HepG2 (cell line): ENCODE results near the gene ABHD2. TPM values are rescaled to one million over a fixed set of nuclear protein-coding genes. Genes with fewer than 3 reads are reported as not detected.

Experiments
- CBX5 ChIP-seq: sonication (generic); formaldehyde crosslinking; IDR thresholded peaks from 2 replicates; pipeline ENCODE4 v1.4.0; 2020; ENCODE audit warnings: missing genetic modification reagents, borderline replicate concordance
- EED ChIP-seq: sonication (generic); formaldehyde crosslinking; IDR thresholded peaks from 2 replicates; pipeline ENCODE4 v1.5.0; 2020; ENCODE audit warnings: mild to moderate bottlenecking, missing genetic modification reagents
- ELF3 ChIP-seq: IDR thresholded peaks from 2 replicates; pipeline ENCODE4 v1.6.1; 2016; ENCODE audit warnings: missing genetic modification reagents, missing compliant biosample characterization
- ISL2 ChIP-seq: sonication (generic); formaldehyde crosslinking; IDR thresholded peaks from 2 replicates; pipeline ENCODE4 v1.5.0; 2020; ENCODE audit warnings: missing genetic modification reagents
- JUND ChIP-seq: sonication (generic); formaldehyde crosslinking; IDR thresholded peaks from 2 replicates; pipeline ENCODE4 v1.8.0; 2022; ENCODE audit warnings: mild to moderate bottlenecking, missing genetic modification reagents
- KAT7 ChIP-seq: IDR thresholded peaks from 2 replicates; pipeline ENCODE4 v1.6.1; 2018; ENCODE audit warnings: borderline replicate concordance, missing compliant biosample characterization
- MAZ ChIP-seq, 2 experiments: sonication (generic) in 1 of 2; formaldehyde crosslinking in 1 of 2; IDR thresholded peaks; 2 replicates each; pipeline versions ENCODE4 v1.5.0 to v1.6.1; 2012 to 2020; ENCODE audit warnings: low read depth in 2 of 2, mild to moderate bottlenecking in 2 of 2, borderline replicate concordance in 1 of 2, improper control_type of control experiment in 1 of 2, low read length in 1 of 2, missing genetic modification reagents in 1 of 2, moderate library complexity in 1 of 2
- NCOA1 ChIP-seq: sonication (generic); formaldehyde crosslinking; IDR thresholded peaks from 2 replicates; pipeline ENCODE4 v1.9.0; 2021; ENCODE audit warnings: missing genetic modification reagents
- REL ChIP-seq: sonication (generic); formaldehyde crosslinking; conservative IDR thresholded peaks from 2 replicates; pipeline ENCODE4 v1.8.0; 2022; ENCODE audit warnings: mild to moderate bottlenecking, missing genetic modification reagents, moderate library complexity
- SMARCE1 ChIP-seq: fragments of 450-650 bp; IDR thresholded peaks from 2 replicates; pipeline ENCODE4 v1.6.1; 2017; ENCODE audit warnings: borderline replicate concordance
- ZKSCAN8 ChIP-seq: IDR thresholded peaks from 2 replicates; pipeline ENCODE4 v1.6.1; 2016; ENCODE audit warnings: borderline replicate concordance, missing genetic modification reagents, missing compliant biosample characterization
- ZMAT3 ChIP-seq: sonication (generic); formaldehyde crosslinking; conservative IDR thresholded peaks from 2 replicates; pipeline ENCODE4 v1.7.0; 2021; ENCODE audit warnings: missing genetic modification reagents
- ZNF780A ChIP-seq: sonication (generic); formaldehyde crosslinking; IDR thresholded peaks from 2 replicates; pipeline ENCODE4 v1.8.0; 2022; ENCODE audit warnings: mild to moderate bottlenecking, missing genetic modification reagents, moderate library complexity
- polyA plus RNA-seq, 8 experiments: library from polyadenylated mRNA; depleted of rRNA in 3 of 8; stranded (reverse) in 7 of 8; unstranded in 1 of 8; fragments of >200 nt; fragmentation: Illumina TruSeq in 4 of 8; extraction: Trizol in 4 of 8; gene quantifications; 2 replicates each; pipeline versions ENCODE4 v1.2.1 to v1.2.3, GENCODE V29; 2011 to 2016; ENCODE audit warnings: low read depth in 4 of 8, missing spikeins in 1 of 8, mixed read lengths in 1 of 8; ENCODE audit not compliant: insufficient read depth in 1 of 8
- total RNA-seq, 5 experiments: library from RNA; depleted of rRNA; stranded (reverse); fragments of >200 nt; fragmentation: Illumina TruSeq; extraction: Trizol; gene quantifications; 2 replicates each; pipeline ENCODE4 v1.2.3, GENCODE V29; 2016; ENCODE audit warnings: low read depth in 1 of 5
- TF ChIP-seq, protein P1 (sequence below): IDR thresholded peaks from 2 replicates; pipeline ENCODE4 v1.6.1; 2016; ENCODE audit warnings: low read depth, control low read depth
- TF ChIP-seq, protein P2 (sequence below): sonication (generic); formaldehyde crosslinking; IDR thresholded peaks from 2 replicates; pipeline ENCODE4 v1.4.0; 2020; ENCODE audit warnings: missing genetic modification reagents
- TF ChIP-seq, protein P3 (sequence below): sonication (generic); formaldehyde crosslinking; IDR thresholded peaks from 2 replicates; pipeline ENCODE4 v1.4.0; 2020; ENCODE audit warnings: mild to moderate bottlenecking, missing genetic modification reagents
- TF ChIP-seq, protein P4 (sequence below): sonication (generic); formaldehyde crosslinking; conservative IDR thresholded peaks from 2 replicates; pipeline ENCODE4 v1.4.0; 2020; ENCODE audit warnings: missing genetic modification reagents
- TF ChIP-seq, protein P5 (sequence below): sonication (generic); formaldehyde crosslinking; IDR thresholded peaks from 2 replicates; pipeline ENCODE4 v1.5.1; 2020; ENCODE audit warnings: missing genetic modification reagents, mild to moderate bottlenecking, borderline replicate concordance

The ABHD2 gene
- total and polyA plus RNA-seq, 2 of the 13 experiments (the other 11 are each of a cell fraction or from before 2014, with no cell fraction given), result 14.8 to 22.4 TPM

DNA sequence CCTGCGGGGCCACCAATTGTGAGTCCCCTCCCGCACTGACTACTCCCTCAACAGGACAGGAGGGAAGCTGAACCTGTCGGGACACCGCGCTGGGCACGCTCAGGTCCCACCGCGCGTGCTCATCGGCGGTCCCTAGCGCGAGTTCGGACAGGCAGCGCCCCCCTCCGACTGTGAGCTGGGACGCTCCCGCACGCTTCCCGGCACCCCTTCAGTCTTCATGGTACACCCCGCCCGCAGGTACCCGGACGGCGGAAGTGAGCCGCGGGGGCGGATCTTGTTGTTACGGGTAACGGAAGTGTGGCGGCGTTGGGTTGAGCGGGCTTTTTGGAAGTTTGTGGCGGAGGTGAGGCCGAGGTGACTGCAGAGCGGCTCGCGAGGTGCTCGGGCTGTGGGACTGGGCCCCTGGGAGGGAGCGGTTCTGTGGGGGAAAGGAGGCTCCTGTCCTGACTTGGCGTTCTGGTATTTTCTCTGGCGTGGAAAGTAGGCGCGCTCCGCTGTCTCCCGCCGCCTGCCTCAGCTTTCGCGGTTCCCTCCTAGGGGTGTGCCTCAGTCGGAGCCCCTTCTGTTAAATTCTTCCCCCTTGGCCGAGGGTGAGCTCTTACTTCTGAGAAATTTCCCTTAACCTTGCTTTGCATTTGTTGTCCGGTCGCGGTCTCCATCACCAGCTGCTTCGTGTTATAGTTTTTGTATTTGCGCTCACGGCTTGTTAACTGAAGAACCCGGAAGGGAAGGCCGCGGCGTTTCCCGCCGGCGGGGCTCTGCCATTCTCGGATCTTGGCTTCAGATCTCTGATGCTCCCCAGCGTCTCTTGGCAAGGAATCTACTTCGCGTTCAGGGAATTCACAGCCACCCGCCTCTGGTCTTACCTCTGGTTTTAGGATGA is 155.7 kb downstream of the ABHD2 start, which contains the start of gene FANCI (continued):
- TF ChIP-seq, protein P1, sequence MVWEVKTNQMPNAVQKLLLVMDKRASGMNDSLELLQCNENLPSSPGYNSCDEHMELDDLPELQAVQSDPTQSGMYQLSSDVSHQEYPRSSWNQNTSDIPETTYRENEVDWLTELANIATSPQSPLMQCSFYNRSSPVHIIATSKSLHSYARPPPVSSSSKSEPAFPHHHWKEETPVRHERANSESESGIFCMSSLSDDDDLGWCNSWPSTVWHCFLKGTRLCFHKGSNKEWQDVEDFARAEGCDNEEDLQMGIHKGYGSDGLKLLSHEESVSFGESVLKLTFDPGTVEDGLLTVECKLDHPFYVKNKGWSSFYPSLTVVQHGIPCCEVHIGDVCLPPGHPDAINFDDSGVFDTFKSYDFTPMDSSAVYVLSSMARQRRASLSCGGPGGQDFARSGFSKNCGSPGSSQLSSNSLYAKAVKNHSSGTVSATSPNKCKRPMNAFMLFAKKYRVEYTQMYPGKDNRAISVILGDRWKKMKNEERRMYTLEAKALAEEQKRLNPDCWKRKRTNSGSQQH (CRISPR knock-in tag), result peak; percentile 98
- TF ChIP-seq, protein P2, sequence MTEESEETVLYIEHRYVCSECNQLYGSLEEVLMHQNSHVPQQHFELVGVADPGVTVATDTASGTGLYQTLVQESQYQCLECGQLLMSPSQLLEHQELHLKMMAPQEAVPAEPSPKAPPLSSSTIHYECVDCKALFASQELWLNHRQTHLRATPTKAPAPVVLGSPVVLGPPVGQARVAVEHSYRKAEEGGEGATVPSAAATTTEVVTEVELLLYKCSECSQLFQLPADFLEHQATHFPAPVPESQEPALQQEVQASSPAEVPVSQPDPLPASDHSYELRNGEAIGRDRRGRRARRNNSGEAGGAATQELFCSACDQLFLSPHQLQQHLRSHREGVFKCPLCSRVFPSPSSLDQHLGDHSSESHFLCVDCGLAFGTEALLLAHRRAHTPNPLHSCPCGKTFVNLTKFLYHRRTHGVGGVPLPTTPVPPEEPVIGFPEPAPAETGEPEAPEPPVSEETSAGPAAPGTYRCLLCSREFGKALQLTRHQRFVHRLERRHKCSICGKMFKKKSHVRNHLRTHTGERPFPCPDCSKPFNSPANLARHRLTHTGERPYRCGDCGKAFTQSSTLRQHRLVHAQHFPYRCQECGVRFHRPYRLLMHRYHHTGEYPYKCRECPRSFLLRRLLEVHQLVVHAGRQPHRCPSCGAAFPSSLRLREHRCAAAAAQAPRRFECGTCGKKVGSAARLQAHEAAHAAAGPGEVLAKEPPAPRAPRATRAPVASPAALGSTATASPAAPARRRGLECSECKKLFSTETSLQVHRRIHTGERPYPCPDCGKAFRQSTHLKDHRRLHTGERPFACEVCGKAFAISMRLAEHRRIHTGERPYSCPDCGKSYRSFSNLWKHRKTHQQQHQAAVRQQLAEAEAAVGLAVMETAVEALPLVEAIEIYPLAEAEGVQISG (CRISPR knock-in tag), result peak; percentile 91
- TF ChIP-seq, protein P3, sequence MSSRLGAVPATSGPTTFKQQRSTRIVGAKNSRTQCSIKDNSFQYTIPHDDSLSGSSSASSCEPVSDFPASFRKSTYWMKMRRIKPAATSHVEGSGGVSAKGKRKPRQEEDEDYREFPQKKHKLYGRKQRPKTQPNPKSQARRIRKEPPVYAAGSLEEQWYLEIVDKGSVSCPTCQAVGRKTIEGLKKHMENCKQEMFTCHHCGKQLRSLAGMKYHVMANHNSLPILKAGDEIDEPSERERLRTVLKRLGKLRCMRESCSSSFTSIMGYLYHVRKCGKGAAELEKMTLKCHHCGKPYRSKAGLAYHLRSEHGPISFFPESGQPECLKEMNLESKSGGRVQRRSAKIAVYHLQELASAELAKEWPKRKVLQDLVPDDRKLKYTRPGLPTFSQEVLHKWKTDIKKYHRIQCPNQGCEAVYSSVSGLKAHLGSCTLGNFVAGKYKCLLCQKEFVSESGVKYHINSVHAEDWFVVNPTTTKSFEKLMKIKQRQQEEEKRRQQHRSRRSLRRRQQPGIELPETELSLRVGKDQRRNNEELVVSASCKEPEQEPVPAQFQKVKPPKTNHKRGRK (CRISPR knock-in tag), result no peak
- TF ChIP-seq ELF3 (CRISPR knock-in tag), result peak; percentile 64; the same call in 1 of the 2 replicates
- TF ChIP-seq ZNF780A (CRISPR knock-in tag), result no peak
- TF ChIP-seq NCOA1 (CRISPR knock-in tag), result no peak
- TF ChIP-seq KAT7, result peak; percentile 85
- TF ChIP-seq CBX5, result peak; percentile 65; the same call in 1 of the 2 replicates
- TF ChIP-seq REL (CRISPR knock-in tag), result no peak; the same call in 1 of the 2 replicates
- no peak for TF ChIP-seq JUND (CRISPR knock-in tag)
- TF ChIP-seq ZKSCAN8 (CRISPR knock-in tag), result no peak
- TF ChIP-seq MAZ (IDR thresholded peaks at IDR 0.05; ENCODE audit: borderline replicate concordance, low read depth, low read length), result no peak
- peak; percentile 87 for TF ChIP-seq MAZ (CRISPR knock-in tag; IDR thresholded peaks at IDR 0.05; ENCODE audit: low read depth)
- no peak for TF ChIP-seq SMARCE1
- TF ChIP-seq, protein P4, sequence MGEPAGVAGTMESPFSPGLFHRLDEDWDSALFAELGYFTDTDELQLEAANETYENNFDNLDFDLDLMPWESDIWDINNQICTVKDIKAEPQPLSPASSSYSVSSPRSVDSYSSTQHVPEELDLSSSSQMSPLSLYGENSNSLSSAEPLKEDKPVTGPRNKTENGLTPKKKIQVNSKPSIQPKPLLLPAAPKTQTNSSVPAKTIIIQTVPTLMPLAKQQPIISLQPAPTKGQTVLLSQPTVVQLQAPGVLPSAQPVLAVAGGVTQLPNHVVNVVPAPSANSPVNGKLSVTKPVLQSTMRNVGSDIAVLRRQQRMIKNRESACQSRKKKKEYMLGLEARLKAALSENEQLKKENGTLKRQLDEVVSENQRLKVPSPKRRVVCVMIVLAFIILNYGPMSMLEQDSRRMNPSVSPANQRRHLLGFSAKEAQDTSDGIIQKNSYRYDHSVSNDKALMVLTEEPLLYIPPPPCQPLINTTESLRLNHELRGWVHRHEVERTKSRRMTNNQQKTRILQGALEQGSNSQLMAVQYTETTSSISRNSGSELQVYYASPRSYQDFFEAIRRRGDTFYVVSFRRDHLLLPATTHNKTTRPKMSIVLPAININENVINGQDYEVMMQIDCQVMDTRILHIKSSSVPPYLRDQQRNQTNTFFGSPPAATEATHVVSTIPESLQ (CRISPR knock-in tag), result no peak
- TF ChIP-seq ZMAT3 (CRISPR knock-in tag), result peak; percentile 18; the same call in 1 of the 2 replicates
- 0 out of 2 replicates have a peak, but pooled peaks have one; percentile 49 for TF ChIP-seq ISL2
- TF ChIP-seq EED (CRISPR knock-in tag), result peak; percentile 86; the same call in 1 of the 2 replicates
- TF ChIP-seq, protein P5, sequence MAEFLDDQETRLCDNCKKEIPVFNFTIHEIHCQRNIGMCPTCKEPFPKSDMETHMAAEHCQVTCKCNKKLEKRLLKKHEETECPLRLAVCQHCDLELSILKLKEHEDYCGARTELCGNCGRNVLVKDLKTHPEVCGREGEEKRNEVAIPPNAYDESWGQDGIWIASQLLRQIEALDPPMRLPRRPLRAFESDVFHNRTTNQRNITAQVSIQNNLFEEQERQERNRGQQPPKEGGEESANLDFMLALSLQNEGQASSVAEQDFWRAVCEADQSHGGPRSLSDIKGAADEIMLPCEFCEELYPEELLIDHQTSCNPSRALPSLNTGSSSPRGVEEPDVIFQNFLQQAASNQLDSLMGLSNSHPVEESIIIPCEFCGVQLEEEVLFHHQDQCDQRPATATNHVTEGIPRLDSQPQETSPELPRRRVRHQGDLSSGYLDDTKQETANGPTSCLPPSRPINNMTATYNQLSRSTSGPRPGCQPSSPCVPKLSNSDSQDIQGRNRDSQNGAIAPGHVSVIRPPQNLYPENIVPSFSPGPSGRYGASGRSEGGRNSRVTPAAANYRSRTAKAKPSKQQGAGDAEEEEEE (CRISPR knock-in tag), result 0 out of 2 replicates have a peak, but pooled peaks have one; percentile 74
